SW480 (cell line): ENCODE measurements around the gene CMTR1.
"Not testable (repeated sequence)": the region's sequence is repeated elsewhere in the genome, so short reads cannot be mapped to it uniquely, and the experiment has no call there.

ENCODE experiments used
- DNase-seq: peaks from one replicate; pipeline ENCODE4 v3.0.0-alpha.2; 2016; ENCODE audit warnings: low spot score

Gene CMTR1

GRCh38 chr6:37491830-37492208 lies 58.8 kb downstream of the CMTR1 start:
- DNase-seq, result no peak

- no peak for DNase-seq
These were observed 59.4 kb downstream of the CMTR1 start for GRCh38 chr6:37492236-37492972.

GRCh38 chr6:37492991-37493660 lies 60.1 kb downstream of the CMTR1 start:
- DNase-seq, result no peak

GRCh38 chr6:37493661-37493995 lies 60.6 kb downstream of the CMTR1 start:
- no peak for DNase-seq

GRCh38 chr6:37495244-37495934 lies 62.4 kb downstream of the CMTR1 start:
- no peak for DNase-seq

GRCh38 chr6:37496951-37497885 lies 64.2 kb downstream of the CMTR1 start:
- DNase-seq, result no peak

- peak; percentile 96 for DNase-seq
These were observed 66.6 kb downstream of the CMTR1 start, which contains the start of gene CCDC167 for GRCh38 chr6:37499433-37500293. TSS of gene CCDC167 (minus strand) at chr6:37499893. CDS start at chr6:37499863, 30 bp downstream.

- DNase-seq, result no peak
These were observed 67.2 kb downstream of the CMTR1 start for GRCh38 chr6:37500294-37500608.

GRCh38 chr6:37500904-37501303 lies 67.9 kb downstream of the CMTR1 start:
- not testable (repeated sequence) for DNase-seq

- DNase-seq, result no peak
These were observed 68.8 kb downstream of the CMTR1 start for GRCh38 chr6:37501632-37502491.

- no peak for DNase-seq
These were observed 69.8 kb downstream of the CMTR1 start for GRCh38 chr6:37502703-37503291.

- no peak for DNase-seq
These were observed 70.4 kb downstream of the CMTR1 start for GRCh38 chr6:37503309-37503965.

- DNase-seq, result no peak
These were observed 71.0 kb downstream of the CMTR1 start for GRCh38 chr6:37504024-37504423.

GRCh38 chr6:37506479-37506878 lies 73.5 kb downstream of the CMTR1 start:
- DNase-seq, result no peak

GRCh38 chr6:37507077-37507476 lies 74.1 kb downstream of the CMTR1 start:
- DNase-seq, result no peak

GRCh38 chr6:37507690-37508421 lies 74.8 kb downstream of the CMTR1 start:
- no peak for DNase-seq

- no peak for DNase-seq
These were observed 78.2 kb downstream of the CMTR1 start for GRCh38 chr6:37511201-37511600.

- no peak for DNase-seq
These were observed 78.9 kb downstream of the CMTR1 start for GRCh38 chr6:37511910-37512399.
